AG10803 (cell line): ENCODE data around the gene IMP4.

Source experiments
- DNase-seq: peaks from one replicate; pipeline ENCODE4 v3.0.0; 2010; ENCODE audit warnings: low read depth
- H3K4me3 ChIP-seq: 2 replicates; pipeline ENCODE4 v1.5.1; 2011; ENCODE audit warnings: mild to moderate bottlenecking, low read length, control low read depth
- CTCF ChIP-seq: conservative IDR thresholded peaks from 2 replicates; pipeline ENCODE4 v1.5.1; 2011; ENCODE audit warnings: mild to moderate bottlenecking, low read length, control low read depth, inconsistent platforms

The IMP4 gene

DNA sequence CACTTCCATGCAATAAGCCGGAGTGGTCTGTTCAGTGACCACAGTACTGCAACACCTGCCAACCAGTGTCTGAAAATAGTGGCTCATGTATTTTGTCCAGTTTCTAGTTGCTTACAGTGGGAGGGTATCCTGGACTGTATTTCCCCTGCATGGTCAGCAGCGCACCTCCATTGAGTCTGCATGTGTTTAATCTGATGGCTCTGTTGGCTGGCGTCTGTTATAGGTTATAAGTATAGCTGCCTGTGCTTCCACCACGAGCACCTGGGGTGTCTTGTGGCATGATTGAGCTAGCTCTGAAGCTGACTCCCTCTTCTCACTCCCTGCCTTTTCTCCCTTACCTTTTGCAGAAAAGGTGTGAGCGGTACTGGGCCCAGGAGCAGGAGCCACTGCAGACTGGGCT, 26.1 kb downstream of the IMP4 start:
- no peak overlapping the region for H3K4me3 ChIP-seq
- DNase-seq, result no peak
- no peak for TF ChIP-seq CTCF

DNA sequence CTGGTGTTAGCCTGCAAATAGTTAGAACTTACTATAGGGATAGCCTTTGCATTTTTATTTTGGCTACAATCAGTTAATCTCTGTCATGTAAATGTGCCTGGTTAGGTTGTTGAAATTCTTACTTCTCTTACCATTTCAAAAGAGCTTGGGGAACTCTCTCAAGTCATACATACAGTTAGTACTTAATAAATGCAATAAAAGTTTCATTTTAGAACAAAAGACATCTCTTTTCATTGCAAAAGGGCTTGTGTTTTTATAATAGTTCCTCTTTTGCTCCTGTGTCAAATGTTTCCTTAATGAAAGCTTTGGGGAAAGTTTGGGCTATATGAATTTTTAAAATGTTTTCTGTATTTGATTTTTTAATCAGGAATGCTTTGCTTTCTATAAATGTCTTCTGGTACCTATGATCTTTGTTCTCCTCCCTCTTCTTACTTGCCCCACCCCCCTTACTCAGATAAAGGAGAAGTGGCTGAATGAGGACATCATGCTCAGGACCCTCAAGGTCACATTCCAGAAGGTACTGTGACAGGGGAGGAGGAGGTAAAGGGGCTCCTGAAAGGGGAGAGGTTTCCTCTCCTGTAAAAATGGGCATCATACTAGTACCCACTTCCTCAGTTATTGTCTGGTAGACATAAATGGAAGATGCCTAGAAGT, 26.7 kb downstream of the IMP4 start:
- no peak for DNase-seq
- H3K4me3 ChIP-seq, result no peak overlapping the region

GRCh38 chr2:130369965-130370341, 27.3 kb downstream of the IMP4 start:
- TF ChIP-seq CTCF, result no peak
- DNase-seq, result no peak
- no peak overlapping the region for H3K4me3 ChIP-seq

More for the DNA sequence above, 26.7 kb downstream of the IMP4 start:
- no peak for TF ChIP-seq CTCF

- no peak for DNase-seq
- no peak for TF ChIP-seq CTCF
- H3K4me3 ChIP-seq, result no peak overlapping the region
Measured at GRCh38 chr2:130370490-130370889, 27.8 kb downstream of the IMP4 start.

GRCh38 chr2:130371723-130372054, 29.0 kb downstream of the IMP4 start:
- TF ChIP-seq CTCF, result no peak

GRCh38 chr2:130372055-130372832, 29.5 kb downstream of the IMP4 start:
- peak; percentile 53 for TF ChIP-seq CTCF
- peak; percentile 84 for DNase-seq
- H3K4me3 ChIP-seq, result peak overlapping the region; percentile 97

More at GRCh38 chr2:130371723-130372054, 29.0 kb downstream of the IMP4 start:
- peak overlapping the region; percentile 97 for H3K4me3 ChIP-seq
- peak; percentile 63 for DNase-seq
